Progenitor cell of endocrine pancreas (in vitro differentiated cells): ENCODE measurements around the gene SCART1. TPM values are rescaled to one million over a fixed set of nuclear protein-coding genes. Genes with fewer than 3 reads are reported as not detected.
"Not testable (repeated sequence)": the region's sequence is repeated elsewhere in the genome, so short reads cannot be mapped to it uniquely, and the experiment has no call there.

Experiments
- DNase-seq: peaks from one replicate; pipeline ENCODE4 v3.0.0; 2021; ENCODE audit warnings: low spot score; ENCODE audit not compliant: unreplicated experiment
- H3K27ac Mint-ChIP-seq: 2 replicates; pipeline ENCODE4 v1.8.0; 2021; ENCODE audit warnings: mild to moderate bottlenecking, moderate library complexity, mixed read lengths
- H3K27me3 Mint-ChIP-seq: 2 replicates; pipeline ENCODE4 v1.8.0; 2021; ENCODE audit warnings: mixed read lengths
- H3K36me3 Mint-ChIP-seq: 2 replicates; pipeline ENCODE4 v1.8.0; 2022; ENCODE audit warnings: mixed read lengths; ENCODE audit not compliant: insufficient read depth
- H3K4me1 Mint-ChIP-seq: 2 replicates; pipeline ENCODE4 v1.8.0; 2021; ENCODE audit warnings: low read depth, mixed read lengths
- H3K4me3 Mint-ChIP-seq: 2 replicates; pipeline ENCODE4 v1.8.0; 2021; ENCODE audit warnings: low read depth, mild to moderate bottlenecking, moderate library complexity, mixed read lengths
- H3K9me3 Mint-ChIP-seq: 2 replicates; pipeline ENCODE4 v1.8.0; 2021; ENCODE audit warnings: low read depth, mixed read lengths
- CTCF ChIP-seq: fragments of 200-600 bp; sonication (generic); IDR thresholded peaks from one replicate; pipeline ENCODE4 v1.5.0; 2021; ENCODE audit warnings: antibody characterized with exemption, mild to moderate bottlenecking; ENCODE audit not compliant: unreplicated experiment
- total RNA-seq: library from RNA; stranded (reverse); gene quantifications from 2 replicates; pipeline ENCODE4 v1.2.1, GENCODE V29; 2021

SCART1 gene
- total RNA-seq, 1 donor from 2014 or later: 1.7 TPM

- peaks cover 56% of the 10 kb centered on the region for H3K9me3 Mint-ChIP-seq
- H3K4me1 Mint-ChIP-seq: no peaks in the 10 kb centered on the region
These were observed 36.3 kb downstream of the SCART1 start for GRCh38 chr10:133489816-133490588.

GRCh38 chr10:133493562-133493961, 39.8 kb downstream of the SCART1 start:
- not testable (repeated sequence) for H3K4me1 Mint-ChIP-seq, DNase-seq, H3K36me3 Mint-ChIP-seq, H3K4me3 Mint-ChIP-seq, H3K27me3 Mint-ChIP-seq, H3K27ac Mint-ChIP-seq
- H3K9me3 Mint-ChIP-seq: peaks cover 47% of the 10 kb centered on the region

More at GRCh38 chr10:133489816-133490588, 36.3 kb downstream of the SCART1 start:
- H3K4me3 Mint-ChIP-seq: no peak overlapping the region
- DNase-seq: no peak
- no peaks in the 10 kb centered on the region for H3K36me3 Mint-ChIP-seq
- no peak for TF ChIP-seq CTCF
- no peak overlapping the region for H3K27ac Mint-ChIP-seq
- no peaks in the 10 kb centered on the region for H3K27me3 Mint-ChIP-seq

- H3K9me3 Mint-ChIP-seq: peaks cover 51% of the 10 kb centered on the region
- H3K4me3 Mint-ChIP-seq, H3K36me3 Mint-ChIP-seq, H3K4me1 Mint-ChIP-seq, H3K27ac Mint-ChIP-seq, DNase-seq, H3K27me3 Mint-ChIP-seq: not testable (repeated sequence)
These were observed 43.6 kb downstream of the SCART1 start for GRCh38 chr10:133497363-133497762.

GRCh38 chr10:133499176-133499575, 45.4 kb downstream of the SCART1 start:
- not testable (repeated sequence) for H3K27ac Mint-ChIP-seq, H3K4me1 Mint-ChIP-seq, H3K27me3 Mint-ChIP-seq, H3K4me3 Mint-ChIP-seq, DNase-seq, H3K36me3 Mint-ChIP-seq
- H3K9me3 Mint-ChIP-seq: peaks cover 47% of the 10 kb centered on the region

- DNase-seq, H3K4me1 Mint-ChIP-seq, H3K36me3 Mint-ChIP-seq, H3K27ac Mint-ChIP-seq, H3K4me3 Mint-ChIP-seq, H3K27me3 Mint-ChIP-seq: not testable (repeated sequence)
- peaks cover 39% of the 10 kb centered on the region for H3K9me3 Mint-ChIP-seq
These were observed 47.2 kb downstream of the SCART1 start for GRCh38 chr10:133500897-133501296.

GRCh38 chr10:133509700-133510099, 56.0 kb downstream of the SCART1 start:
- no peak for DNase-seq
- no peak overlapping the region for H3K4me3 Mint-ChIP-seq
- no peak for TF ChIP-seq CTCF
- H3K27ac Mint-ChIP-seq: no peak overlapping the region
- peaks cover 55% of the 10 kb centered on the region for H3K9me3 Mint-ChIP-seq
- H3K27me3 Mint-ChIP-seq: no peaks in the 10 kb centered on the region
- H3K4me1 Mint-ChIP-seq: no peaks in the 10 kb centered on the region
- peaks cover 1% of the 10 kb centered on the region for H3K36me3 Mint-ChIP-seq

- H3K4me3 Mint-ChIP-seq: no peak overlapping the region
- H3K9me3 Mint-ChIP-seq: peaks cover 63% of the 10 kb centered on the region
- TF ChIP-seq CTCF: no peak
- H3K27me3 Mint-ChIP-seq: no peaks in the 10 kb centered on the region
- H3K36me3 Mint-ChIP-seq: peaks cover 1% of the 10 kb centered on the region
- H3K4me1 Mint-ChIP-seq: no peaks in the 10 kb centered on the region
- DNase-seq: no peak
- no peak overlapping the region for H3K27ac Mint-ChIP-seq
These were observed 57.7 kb downstream of the SCART1 start for GRCh38 chr10:133511408-133511807.
